H9 (cell line): ENCODE measurements around the gene FKTN. TPM values are rescaled to one million over a fixed set of nuclear protein-coding genes. Genes with fewer than 3 reads are reported as not detected.

ENCODE experiments used
- DNase-seq: peaks from one replicate; pipeline ENCODE4 v3.0.0-alpha.2; 2017
- H2AFZ ChIP-seq: one replicate; pipeline ENCODE4 v1.6.1; 2013; ENCODE audit warnings: mild to moderate bottlenecking, low read length, control low read depth, moderate library complexity
- H2AK5ac ChIP-seq: 2 replicates; pipeline ENCODE4 v1.6.1; 2013; ENCODE audit warnings: low read length, control low read depth, mixed read lengths; ENCODE audit not compliant: insufficient read length
- H2BK120ac ChIP-seq: one replicate; pipeline ENCODE4 v1.6.1; 2013; ENCODE audit warnings: low read depth, mild to moderate bottlenecking, low read length, control low read depth, inconsistent platforms; ENCODE audit not compliant: poor library complexity, severe bottlenecking
- H2BK12ac ChIP-seq: 2 replicates; pipeline ENCODE4 v1.6.1; 2013; ENCODE audit warnings: low read length, control low read depth, mixed read lengths, low read depth; ENCODE audit not compliant: insufficient read length
- H2BK15ac ChIP-seq: 2 replicates; pipeline ENCODE4 v1.6.1; 2013; ENCODE audit warnings: low read depth, low read length, control low read depth
- H2BK20ac ChIP-seq: one replicate; pipeline ENCODE4 v1.6.1; 2013; ENCODE audit warnings: low read depth, mild to moderate bottlenecking, low read length, control low read depth, inconsistent platforms; ENCODE audit not compliant: poor library complexity, severe bottlenecking
- H2BK5ac ChIP-seq: 2 replicates; pipeline ENCODE4 v1.6.1; 2013; ENCODE audit warnings: low read length, control low read depth, mixed read lengths; ENCODE audit not compliant: insufficient read length
- H3K14ac ChIP-seq: 2 replicates; pipeline ENCODE4 v1.6.1; 2013; ENCODE audit warnings: low read length, control low read depth; ENCODE audit not compliant: insufficient read depth
- H3K18ac ChIP-seq: 2 replicates; pipeline ENCODE4 v1.6.1; 2013; ENCODE audit warnings: low read depth, mild to moderate bottlenecking, mixed read lengths, low read length, control low read depth; ENCODE audit not compliant: insufficient read length
- H3K23ac ChIP-seq: 2 replicates; pipeline ENCODE4 v1.6.1; 2013; ENCODE audit warnings: low read length, control low read depth, mixed read lengths, low read depth; ENCODE audit not compliant: insufficient read length
- H3K23me2 ChIP-seq: 2 replicates; pipeline ENCODE4 v1.6.1; 2013; ENCODE audit warnings: low read depth, mild to moderate bottlenecking, mixed read lengths, low read length, control low read depth; ENCODE audit not compliant: insufficient read length, poor library complexity, severe bottlenecking
- H3K27ac ChIP-seq: 2 replicates; pipeline ENCODE4 v1.5.1; 2013; ENCODE audit warnings: low read length, control low read depth, mixed read lengths, low read depth; ENCODE audit not compliant: insufficient read length
- H3K27me3 ChIP-seq: 2 replicates; pipeline ENCODE4 v1.6.1; 2013; ENCODE audit warnings: low read length, control low read depth, inconsistent platforms; ENCODE audit not compliant: insufficient read depth
- H3K4ac ChIP-seq: 2 replicates; pipeline ENCODE4 v1.6.1; 2013; ENCODE audit warnings: low read depth, mild to moderate bottlenecking, control low read depth, inconsistent platforms, low read length, moderate library complexity
- H3K4me1 ChIP-seq: 2 replicates; pipeline ENCODE4 v1.6.1; 2013; ENCODE audit warnings: low read length, control low read depth, inconsistent platforms; ENCODE audit not compliant: insufficient read depth
- H3K4me2 ChIP-seq: 2 replicates; pipeline ENCODE4 v1.6.1; 2013; ENCODE audit warnings: low read length, control low read depth, mixed read lengths; ENCODE audit not compliant: insufficient read length, insufficient read depth
- H3K56ac ChIP-seq: 2 replicates; pipeline ENCODE4 v1.6.1; 2013; ENCODE audit warnings: low read depth, mild to moderate bottlenecking, mixed read lengths, low read length, control low read depth; ENCODE audit not compliant: insufficient read length
- H3K79me1 ChIP-seq: 2 replicates; pipeline ENCODE4 v1.6.1; 2013; ENCODE audit warnings: low read depth, mild to moderate bottlenecking, moderate library complexity, low read length, control low read depth, inconsistent platforms; ENCODE audit not compliant: insufficient read depth, poor library complexity, severe bottlenecking
- H3K79me2 ChIP-seq: 2 replicates; pipeline ENCODE4 v1.6.1; 2013; ENCODE audit warnings: low read length, control low read depth, inconsistent platforms; ENCODE audit not compliant: insufficient read depth
- H3K9ac ChIP-seq: 2 replicates; pipeline ENCODE4 v1.6.1; 2013; ENCODE audit warnings: low read length, control low read depth, mixed read lengths; ENCODE audit not compliant: insufficient read length; ENCODE audit errors: extremely low read depth
- H3K9me3 ChIP-seq: one replicate; pipeline ENCODE4 v1.6.1; 2013; ENCODE audit warnings: low read depth, low read length, inconsistent platforms; ENCODE audit not compliant: control insufficient read depth
- H3T11ph ChIP-seq: one replicate; pipeline ENCODE4 v1.6.1; 2013; ENCODE audit warnings: mild to moderate bottlenecking, low read length, control low read depth, inconsistent platforms
- H4K20me1 ChIP-seq: one replicate; pipeline ENCODE4 v1.6.1; 2013; ENCODE audit not compliant: control insufficient read depth, insufficient read length, insufficient read depth
- H4K5ac ChIP-seq: 2 replicates; pipeline ENCODE4 v1.6.1; 2013; ENCODE audit warnings: low read depth, mild to moderate bottlenecking, mixed read lengths, low read length, control low read depth; ENCODE audit not compliant: insufficient read length
- H4K8ac ChIP-seq: replicated peaks from 2 replicates; pipeline ENCODE4 v1.6.1; 2013; ENCODE audit warnings: low read length, control low read depth, mixed read lengths, low read depth; ENCODE audit not compliant: insufficient read length
- H4K91ac ChIP-seq: 2 replicates; pipeline ENCODE4 v1.6.1; 2013; ENCODE audit warnings: low read depth, mild to moderate bottlenecking, moderate library complexity, mixed read lengths, low read length, control low read depth; ENCODE audit not compliant: insufficient read length
- H3K27ac Mint-ChIP-seq, 3 experiments: 2 replicates in 2 of 3; 3 replicates in 1 of 3; pipeline ENCODE4 v1.8.0; 2020 to 2021; ENCODE audit warnings: mixed read lengths in 3 of 3, mild to moderate bottlenecking in 1 of 3, moderate library complexity in 1 of 3
- H3K27me3 Mint-ChIP-seq: 2 replicates; pipeline ENCODE4 v1.8.0; 2021; ENCODE audit warnings: low read depth, mild to moderate bottlenecking, moderate library complexity, mixed read lengths
- H3K36me3 Mint-ChIP-seq, 3 experiments: 2 replicates in 2 of 3; 3 replicates in 1 of 3; pipeline ENCODE4 v1.8.0; 2020 to 2021; ENCODE audit warnings: low read depth in 3 of 3, mixed read lengths in 3 of 3; ENCODE audit not compliant: insufficient read depth in 1 of 3
- H3K4me1 Mint-ChIP-seq, 2 experiments: 2 replicates each; pipeline ENCODE4 v1.8.0; 2020; ENCODE audit warnings: mixed read lengths in 2 of 2
- H3K4me3 Mint-ChIP-seq, 2 experiments: 2 replicates in 1 of 2; 3 replicates in 1 of 2; pipeline ENCODE4 v1.8.0; 2020 to 2021; ENCODE audit warnings: mild to moderate bottlenecking in 2 of 2, mixed read lengths in 2 of 2, moderate library complexity in 1 of 2
- H3K9me3 Mint-ChIP-seq, 2 experiments: 2 replicates in 1 of 2; 3 replicates in 1 of 2; pipeline ENCODE4 v1.8.0; 2020; ENCODE audit warnings: mild to moderate bottlenecking in 2 of 2, mixed read lengths in 2 of 2, moderate library complexity in 1 of 2
- CTCF ChIP-seq: fragments of 200-600 bp; sonication (generic); conservative IDR thresholded peaks from 3 replicates; pipeline ENCODE4 v1.8.0; 2021; ENCODE audit warnings: antibody characterized with exemption, mild to moderate bottlenecking
- WGBS: extraction: QIAGEN DNeasy Blood & Tissue Kit; methylation state at CpG from one replicate; pipeline ENCODE4 v1.1.7; 2013; ENCODE audit warnings: missing lambda C conversion rate, low lambda C conversion rate, mixed read lengths; ENCODE audit not compliant: insufficient read length; ENCODE audit errors: extremely low coverage; 5-methylcytosine and 5-hydroxymethylcytosine counted together
- long read RNA-seq: library from polyadenylated mRNA; unstranded; transcript quantifications from one replicate; pipeline ENCODE4 v2.0.0, GENCODE V29; 2020
- total RNA-seq: library from RNA; stranded (reverse); gene quantifications from 2 replicates; pipeline ENCODE4 v1.2.1, GENCODE V29; 2021

Gene FKTN
- 13.6 and 14.3 TPM in 2 replicates for total RNA-seq
- long read RNA-seq, full-length matches to known transcripts, result 8 of 28 reads
- long read RNA-seq, partial matches to known transcripts, result 6 of 28 reads
- long read RNA-seq, other reads (novel, unspliced or antisense), result 14 of 28 reads

DNA sequence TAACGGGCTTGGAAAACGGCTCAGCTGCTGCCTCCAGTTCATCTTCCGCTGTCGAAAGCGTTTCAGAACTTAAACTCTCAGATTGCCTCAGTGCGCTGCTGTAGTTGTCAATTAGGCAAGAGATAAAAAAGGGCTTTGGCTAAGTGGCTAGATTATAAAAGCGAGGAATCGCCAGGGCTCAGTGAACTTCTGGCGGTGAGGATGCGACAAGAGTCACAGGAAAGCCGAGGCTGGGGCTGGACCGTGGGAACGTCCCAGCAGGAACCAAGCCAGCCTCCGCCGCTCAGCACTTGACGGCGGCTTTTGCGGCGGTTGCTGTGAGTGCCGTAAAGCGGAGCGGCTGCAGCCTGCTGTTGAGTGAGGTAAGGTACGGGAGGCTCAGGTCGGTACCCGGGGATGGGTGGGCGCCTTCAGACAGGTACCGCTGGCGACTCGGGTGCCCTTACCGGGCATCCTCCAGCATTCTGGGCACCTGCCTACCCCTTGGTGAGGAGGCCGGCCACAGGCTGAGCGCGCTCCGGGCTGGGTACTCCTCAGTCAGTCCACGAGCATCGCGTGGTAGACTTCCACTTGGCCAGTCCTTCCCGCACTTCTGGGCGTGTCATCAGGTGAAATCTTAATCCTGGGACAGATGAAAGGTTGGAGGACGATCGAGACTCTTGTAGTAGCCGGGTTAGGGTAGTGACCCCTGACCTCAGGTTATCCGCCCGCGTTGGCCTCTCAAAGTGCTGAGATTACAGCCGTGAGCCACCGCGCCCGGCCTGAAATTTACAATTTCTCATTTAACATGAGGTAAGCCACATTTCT lies at the start of gene FKTN:
Gene FKTN (plus strand): TSS at position 328 of the 807 bp plus-strand sequence. CDS start 16,902 bp downstream, outside the sequence.
- Mint-ChIP-seq H3K27ac (peak within 1 kb of the TSS in 2 of 3 experiments; percentile 39 to 94; a peak in 2 of 7 replicates), H3K4me1 (peaks cover 11 to 12% of the 10 kb centered on the region in 2 experiments), H3K4me3 (peak within 1 kb of the TSS; percentile 88 to 96), H3K36me3 (peaks cover 21 to 40% (median 33%) of the 10 kb centered on the region in 3 experiments), H3K27me3 (peaks cover 26% of the 10 kb centered on the region), H3K9me3 (peaks cover 30 to 38% of the 10 kb centered on the region in 2 experiments)
- H3K79me1 ChIP-seq, result no peaks in the 10 kb centered on the region
- H3K23me2 ChIP-seq, result peaks cover 9% of the 10 kb centered on the region
- peak within 1 kb of the TSS; percentile 51 for H2AFZ ChIP-seq
- H3K27ac ChIP-seq, result no peak within 1 kb of the TSS
- H3K4ac ChIP-seq, result no peak within 1 kb of the TSS
- no CpG with 5 or more reads among the region's 49 CpGs for WGBS
- peak; percentile 94 for DNase-seq
- peak within 1 kb of the TSS; percentile 46 for H3K9ac ChIP-seq
- no peaks in the 10 kb centered on the region for H4K20me1 ChIP-seq
- H2BK20ac ChIP-seq, result no peak within 1 kb of the TSS
- H3K56ac ChIP-seq, result no peak within 1 kb of the TSS
- H3K14ac ChIP-seq, result 0 out of 2 replicates have a peak within 1 kb of the TSS, but pooled peaks have one; percentile 34
- no peaks in the 10 kb centered on the region for H3K27me3 ChIP-seq
- H2BK15ac ChIP-seq, result no peak within 1 kb of the TSS
- H4K8ac ChIP-seq, result no peak within 1 kb of the TSS
- no peak within 1 kb of the TSS for H2BK120ac ChIP-seq
- no peaks in the 10 kb centered on the region for H3K4me1 ChIP-seq
- H2AK5ac ChIP-seq, result no peak within 1 kb of the TSS
- no peak within 1 kb of the TSS for H4K91ac ChIP-seq
- no peak for TF ChIP-seq CTCF
- H3K9me3 ChIP-seq, result peaks cover 12% of the 10 kb centered on the region
- no peaks in the 10 kb centered on the region for H3K79me2 ChIP-seq
- no peak within 1 kb of the TSS for H3K23ac ChIP-seq
- no peak within 1 kb of the TSS for H2BK5ac ChIP-seq
- no peak within 1 kb of the TSS for H4K5ac ChIP-seq
- H3T11ph ChIP-seq, result no peak within 1 kb of the TSS
- H3K18ac ChIP-seq, result no peak within 1 kb of the TSS
- no peak within 1 kb of the TSS for H2BK12ac ChIP-seq
- peak within 1 kb of the TSS; percentile 93 for H3K4me2 ChIP-seq
